ENCODE data around the gene MAST4.

MAST4 gene

GRCh38 chr5:67053229-67053628 is 457.0 kb downstream of the MAST4 start:
- no peak for DNase-seq

- no peak for DNase-seq
Observed at GRCh38 chr5:67058998-67059743, 463.0 kb downstream of the MAST4 start.

GRCh38 chr5:67059744-67060490 is 463.7 kb downstream of the MAST4 start:
- DNase-seq = no peak

GRCh38 chr5:67061511-67061910 is 465.3 kb downstream of the MAST4 start:
- DNase-seq = no peak

- no peak for DNase-seq
Observed at GRCh38 chr5:67063055-67063454, 466.9 kb downstream of the MAST4 start.

GRCh38 chr5:67063791-67064190 is 467.6 kb downstream of the MAST4 start:
- DNase-seq = no peak

GRCh38 chr5:67065237-67065636 is 469.0 kb downstream of the MAST4 start:
- DNase-seq = no peak

- no peak for DNase-seq
Observed at GRCh38 chr5:67065696-67066095, 469.5 kb downstream of the MAST4 start.

- no peak for DNase-seq
Observed at GRCh38 chr5:67066815-67067214, 470.6 kb downstream of the MAST4 start.

GRCh38 chr5:67073045-67073680 is 477.0 kb downstream of the MAST4 start:
- no peak for DNase-seq

GRCh38 chr5:67077296-67077695 is 481.1 kb downstream of the MAST4 start:
- no peak for DNase-seq

- no peak for DNase-seq
Observed at GRCh38 chr5:67081261-67081660, 485.1 kb downstream of the MAST4 start.

GRCh38 chr5:67082941-67083340 is 486.7 kb downstream of the MAST4 start:
- no peak for DNase-seq

GRCh38 chr5:67085616-67086015 is 489.4 kb downstream of the MAST4 start:
- no peak for DNase-seq

- DNase-seq = no peak
Observed at GRCh38 chr5:67089200-67089725, 493.1 kb downstream of the MAST4 start.

GRCh38 chr5:67090040-67090439 is 493.8 kb downstream of the MAST4 start:
- DNase-seq = no peak

- DNase-seq = no peak
Observed at GRCh38 chr5:67090593-67090992, 494.4 kb downstream of the MAST4 start.

GRCh38 chr5:67092535-67092934 is 496.3 kb downstream of the MAST4 start:
- DNase-seq = no peak

- DNase-seq = no peak
Observed at GRCh38 chr5:67093279-67093678, 497.1 kb downstream of the MAST4 start.

- DNase-seq = no peak
Observed at GRCh38 chr5:67094476-67095300, 498.5 kb downstream of the MAST4 start.

GRCh38 chr5:67095346-67096171 is 499.4 kb downstream of the MAST4 start:
- no peak for DNase-seq

GRCh38 chr5:67098656-67099055 is 502.5 kb downstream of the MAST4 start:
- DNase-seq = no peak

Data from CD4-positive, alpha-beta T cell treated with Interferon alpha-2 for 1 hour (primary cell).